ENCODE results near the gene NXPE3. TPM values are rescaled to one million over a fixed set of nuclear protein-coding genes. Genes with fewer than 3 reads are reported as not detected.

Gene NXPE3
- total RNA-seq, 6 experiments from 2014 or later = 0.75 to 2.9 (median 1.7) TPM

GRCh38 chr3:101816215-101817149 is 37.5 kb downstream of the NXPE3 start:
- H3K4me3 ChIP-seq = no peak overlapping the region
- no peak for TF ChIP-seq POLR2A (IDR thresholded peaks at IDR 0.05)
- TF ChIP-seq, protein P1, sequence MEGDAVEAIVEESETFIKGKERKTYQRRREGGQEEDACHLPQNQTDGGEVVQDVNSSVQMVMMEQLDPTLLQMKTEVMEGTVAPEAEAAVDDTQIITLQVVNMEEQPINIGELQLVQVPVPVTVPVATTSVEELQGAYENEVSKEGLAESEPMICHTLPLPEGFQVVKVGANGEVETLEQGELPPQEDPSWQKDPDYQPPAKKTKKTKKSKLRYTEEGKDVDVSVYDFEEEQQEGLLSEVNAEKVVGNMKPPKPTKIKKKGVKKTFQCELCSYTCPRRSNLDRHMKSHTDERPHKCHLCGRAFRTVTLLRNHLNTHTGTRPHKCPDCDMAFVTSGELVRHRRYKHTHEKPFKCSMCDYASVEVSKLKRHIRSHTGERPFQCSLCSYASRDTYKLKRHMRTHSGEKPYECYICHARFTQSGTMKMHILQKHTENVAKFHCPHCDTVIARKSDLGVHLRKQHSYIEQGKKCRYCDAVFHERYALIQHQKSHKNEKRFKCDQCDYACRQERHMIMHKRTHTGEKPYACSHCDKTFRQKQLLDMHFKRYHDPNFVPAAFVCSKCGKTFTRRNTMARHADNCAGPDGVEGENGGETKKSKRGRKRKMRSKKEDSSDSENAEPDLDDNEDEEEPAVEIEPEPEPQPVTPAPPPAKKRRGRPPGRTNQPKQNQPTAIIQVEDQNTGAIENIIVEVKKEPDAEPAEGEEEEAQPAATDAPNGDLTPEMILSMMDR (IDR thresholded peaks at IDR 0.05) = no peak
- H3K27ac ChIP-seq = no peak overlapping the region
- 45% methylated on average over 4 of the region's 4 CpGs for WGBS (ENCODE audit: insufficient coverage, low coverage, low lambda C conversion rate, missing lambda C conversion rate)
- peak in 3 of 4 donors; percentile 59 to 72 (median 65) for ATAC-seq
- peaks cover 0 to 10% (median 0%) of the 10 kb centered on the region in 4 donors for H3K4me1 ChIP-seq
- intact Hi-C loops (cut with DNase I) = no loop called here
- no peaks in the 10 kb centered on the region for H3K27me3 ChIP-seq
- H3K36me3 ChIP-seq = no peaks in the 10 kb centered on the region
- DNase-seq = no peak
- H3K9me3 ChIP-seq = no peaks in the 10 kb centered on the region

DNA sequence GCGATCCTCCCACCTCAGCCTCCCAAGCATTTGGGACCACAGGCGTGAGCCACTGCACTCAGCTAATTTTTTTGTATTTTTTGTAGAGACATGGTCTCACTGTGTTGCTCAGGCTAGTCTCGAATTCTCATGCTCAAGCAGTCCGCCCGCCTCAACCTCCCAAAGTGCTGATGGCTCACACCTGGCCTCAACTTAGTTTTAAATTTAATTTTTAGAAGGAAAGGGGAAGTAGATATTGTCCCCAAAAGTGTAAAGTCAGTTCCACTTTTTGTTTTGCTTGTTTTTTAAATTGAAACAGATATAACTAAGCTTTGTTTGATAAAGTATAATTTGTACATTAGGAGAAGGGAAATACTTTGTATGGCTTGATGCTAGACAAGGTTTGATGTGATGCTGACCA is 39.0 kb downstream of the NXPE3 start:
- Histone ChIP-seq H3K4me3 (no peak overlapping the region), H3K27ac (no peak overlapping the region), H3K9me3 (no peaks in the 10 kb centered on the region), H3K4me1 (peaks cover 0 to 10% (median 0%) of the 10 kb centered on the region in 4 donors), H3K36me3 (no peaks in the 10 kb centered on the region), H3K27me3 (no peaks in the 10 kb centered on the region)
- TF ChIP-seq, protein P1 (IDR thresholded peaks at IDR 0.05) = no peak
- TF ChIP-seq POLR2A (IDR thresholded peaks at IDR 0.05) = no peak
- intact Hi-C loops (cut with DNase I) = no loop called here
- no peak for DNase-seq
- no peak for ATAC-seq
- 84% methylated on average over 5 of the region's 5 CpGs for WGBS (ENCODE audit: insufficient coverage, low coverage, low lambda C conversion rate, missing lambda C conversion rate)

DNA sequence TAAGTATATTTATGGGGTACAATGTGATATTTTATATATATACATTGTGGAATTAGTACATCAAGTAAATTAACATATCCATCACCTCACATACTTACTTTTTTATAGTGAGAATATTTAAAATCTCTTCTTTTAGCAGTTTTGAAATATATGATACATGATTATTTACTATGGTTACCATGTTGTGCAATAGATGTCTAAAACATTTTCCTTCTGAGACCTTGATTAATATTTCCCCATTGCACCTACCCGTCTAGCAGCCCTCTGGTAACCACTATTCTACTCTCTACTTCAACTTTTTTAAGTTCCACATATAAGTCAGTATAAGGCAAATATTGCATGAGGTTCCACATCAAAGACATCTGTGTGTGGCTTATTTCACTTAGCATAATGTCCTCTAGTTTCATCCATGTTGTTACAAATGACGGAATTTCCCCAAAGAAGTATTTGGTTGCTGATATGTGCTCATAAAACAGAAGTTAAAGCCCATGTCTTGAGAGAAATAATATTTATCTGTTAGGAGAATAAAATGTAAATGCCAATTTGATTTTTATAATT is 40.7 kb downstream of the NXPE3 start:
- intact Hi-C loops (cut with DNase I) = no loop called here
- no peaks in the 10 kb centered on the region for H3K27me3 ChIP-seq
- no peak overlapping the region for H3K27ac ChIP-seq
- H3K9me3 ChIP-seq = no peaks in the 10 kb centered on the region
- no peak overlapping the region for H3K4me3 ChIP-seq
- no peak for DNase-seq
- 63% methylated on average over 2 of the region's 2 CpGs for WGBS (ENCODE audit: insufficient coverage, low coverage, low lambda C conversion rate, missing lambda C conversion rate)
- TF ChIP-seq, protein P1 (IDR thresholded peaks at IDR 0.05) = no peak
- TF ChIP-seq POLR2A (IDR thresholded peaks at IDR 0.05) = no peak
- no peaks in the 10 kb centered on the region for H3K4me1 ChIP-seq
- ATAC-seq = no peak
- H3K36me3 ChIP-seq = no peaks in the 10 kb centered on the region

DNA sequence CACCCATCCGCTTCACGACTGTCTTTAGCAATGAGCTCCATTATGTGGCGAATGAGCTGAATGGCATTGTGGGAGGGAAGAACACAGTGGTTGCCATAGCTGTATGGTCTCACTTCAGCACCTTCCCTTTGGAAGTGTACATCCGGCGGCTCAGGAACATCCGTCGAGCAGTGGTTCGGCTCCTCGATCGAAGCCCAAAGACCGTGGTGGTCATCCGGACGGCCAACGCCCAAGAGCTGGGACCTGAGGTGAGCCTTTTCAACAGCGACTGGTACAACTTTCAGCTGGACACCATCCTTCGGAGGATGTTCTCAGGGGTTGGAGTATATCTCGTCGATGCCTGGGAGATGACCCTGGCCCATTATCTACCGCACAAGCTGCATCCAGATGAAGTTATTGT is 42.5 kb downstream of the NXPE3 start:
- no peak overlapping the region for H3K4me3 ChIP-seq
- DNase-seq (no peak), ATAC-seq (no peak)
- H3K27ac ChIP-seq = no peak overlapping the region
- 100% methylated on average over 2 of the region's 19 CpGs for WGBS (ENCODE audit: insufficient coverage, low coverage, low lambda C conversion rate, missing lambda C conversion rate)
- H3K9me3 ChIP-seq = no peaks in the 10 kb centered on the region
- peaks cover 0 to 4% (median 0%) of the 10 kb centered on the region in 4 donors for H3K4me1 ChIP-seq
- H3K27me3 ChIP-seq = no peaks in the 10 kb centered on the region
- no peaks in the 10 kb centered on the region for H3K36me3 ChIP-seq
- TF ChIP-seq POLR2A (IDR thresholded peaks at IDR 0.05) = no peak
- TF ChIP-seq, protein P1 (IDR thresholded peaks at IDR 0.05) = no peak
- intact Hi-C loops (cut with DNase I) = no loop called here
